Astrocyte of the spinal cord (primary cell): Measurements from ENCODE around the gene BPGM.

Experiments used
- DNase-seq: peaks from one replicate; pipeline ENCODE4 v3.0.0; 2011; ENCODE audit warnings: low read depth, low spot score
- H3K4me3 ChIP-seq: 2 replicates; pipeline ENCODE4 v1.5.1; 2011; ENCODE audit warnings: low read depth, mild to moderate bottlenecking, low read length, moderate library complexity
- in situ Hi-C: cut with HindIII; loops from 2 replicates; pipeline ENCODE4 v1.10.0; 2017; ENCODE audit warnings: low sequenced_read_pairs
- TF ChIP-seq, protein P1 (sequence below): IDR thresholded peaks from 2 replicates; pipeline ENCODE4 v1.5.1; 2012; ENCODE audit warnings: low read depth, mild to moderate bottlenecking, low read length, inconsistent platforms

Gene BPGM

GRCh38 chr7:134721171-134721570 lies 74.5 kb downstream of the BPGM start:
- DNase-seq, result no peak
- in situ Hi-C loops, result no loop called here
- TF ChIP-seq, protein P1, sequence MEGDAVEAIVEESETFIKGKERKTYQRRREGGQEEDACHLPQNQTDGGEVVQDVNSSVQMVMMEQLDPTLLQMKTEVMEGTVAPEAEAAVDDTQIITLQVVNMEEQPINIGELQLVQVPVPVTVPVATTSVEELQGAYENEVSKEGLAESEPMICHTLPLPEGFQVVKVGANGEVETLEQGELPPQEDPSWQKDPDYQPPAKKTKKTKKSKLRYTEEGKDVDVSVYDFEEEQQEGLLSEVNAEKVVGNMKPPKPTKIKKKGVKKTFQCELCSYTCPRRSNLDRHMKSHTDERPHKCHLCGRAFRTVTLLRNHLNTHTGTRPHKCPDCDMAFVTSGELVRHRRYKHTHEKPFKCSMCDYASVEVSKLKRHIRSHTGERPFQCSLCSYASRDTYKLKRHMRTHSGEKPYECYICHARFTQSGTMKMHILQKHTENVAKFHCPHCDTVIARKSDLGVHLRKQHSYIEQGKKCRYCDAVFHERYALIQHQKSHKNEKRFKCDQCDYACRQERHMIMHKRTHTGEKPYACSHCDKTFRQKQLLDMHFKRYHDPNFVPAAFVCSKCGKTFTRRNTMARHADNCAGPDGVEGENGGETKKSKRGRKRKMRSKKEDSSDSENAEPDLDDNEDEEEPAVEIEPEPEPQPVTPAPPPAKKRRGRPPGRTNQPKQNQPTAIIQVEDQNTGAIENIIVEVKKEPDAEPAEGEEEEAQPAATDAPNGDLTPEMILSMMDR, result no peak
- H3K4me3 ChIP-seq, result no peak overlapping the region

DNA sequence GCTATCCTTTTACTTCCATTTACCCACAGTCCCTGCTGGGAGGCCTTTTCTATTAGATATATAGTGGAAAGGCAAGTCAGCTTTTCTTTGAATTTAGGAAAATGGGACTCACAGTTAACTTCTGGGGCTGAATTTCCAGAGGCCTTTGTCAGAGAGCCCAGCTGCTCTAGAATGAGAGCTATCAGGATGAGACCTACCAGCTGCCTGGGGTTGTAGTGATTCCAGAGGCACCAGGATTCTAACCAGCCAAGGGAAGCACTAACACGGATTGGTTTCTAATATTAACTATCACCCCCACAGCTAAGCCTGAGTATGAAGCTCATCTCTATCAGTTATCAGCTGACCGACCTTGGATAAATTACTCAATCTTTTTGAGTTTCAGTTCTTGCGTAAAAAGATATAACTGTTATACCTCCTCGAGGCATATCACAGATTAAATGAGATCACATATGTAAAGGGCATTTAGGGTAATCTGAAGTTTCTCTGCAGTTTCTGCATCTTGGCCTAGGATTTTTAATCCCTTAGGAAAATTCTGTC lies 76.2 kb downstream of the BPGM start:
- in situ Hi-C loops, result no loop called here
- TF ChIP-seq, protein P1, result no peak

DNA sequence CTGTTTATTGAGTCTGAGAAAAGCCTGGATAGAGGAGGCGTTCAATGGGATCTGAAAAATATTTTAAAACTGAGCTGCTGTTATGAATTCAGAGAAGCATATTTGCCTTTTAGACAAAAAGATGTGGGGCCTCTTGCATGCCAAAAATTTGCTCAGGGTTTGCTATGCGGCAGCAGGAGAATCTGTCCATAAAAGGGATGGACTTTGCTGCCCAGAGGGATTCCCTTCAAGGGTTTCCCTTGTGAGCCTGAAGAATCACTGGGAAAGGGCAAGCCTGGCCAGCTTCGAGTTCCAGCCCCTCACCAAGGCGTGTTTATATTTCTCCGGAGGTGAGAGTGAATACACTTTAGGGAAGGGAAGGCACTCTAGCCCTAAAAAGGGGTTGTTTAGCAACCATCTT lies 77.2 kb downstream of the BPGM start:
- in situ Hi-C loops, result no loop called here

More for the DNA sequence above, 76.2 kb downstream of the BPGM start:
- no peak overlapping the region for H3K4me3 ChIP-seq
- no peak for DNase-seq

DNA sequence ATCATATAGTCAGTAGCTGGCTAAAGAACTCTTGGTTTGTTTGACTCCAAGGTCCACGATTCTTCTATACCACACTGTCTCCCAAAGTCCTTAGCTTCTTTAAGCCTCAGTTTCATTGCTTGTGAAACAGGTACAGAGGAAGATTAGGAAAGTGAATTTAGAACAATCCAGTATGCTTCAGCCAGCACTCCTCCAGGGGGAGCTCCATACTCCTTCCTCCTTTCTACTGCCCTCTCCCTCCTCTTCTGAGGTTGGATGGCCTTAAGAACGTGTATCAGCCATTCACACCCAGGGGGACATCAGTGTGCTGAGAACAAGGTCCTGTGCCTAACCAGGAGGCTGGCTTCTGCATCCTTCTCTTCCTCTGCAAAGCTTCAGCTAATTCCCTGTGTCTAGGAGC lies 78.0 kb downstream of the BPGM start:
- H3K4me3 ChIP-seq, result no peak overlapping the region
- TF ChIP-seq, protein P1, result peak; percentile 68
- DNase-seq, result peak; percentile 41
- in situ Hi-C loops, result no loop called here

More for the DNA sequence above, 77.2 kb downstream of the BPGM start:
- H3K4me3 ChIP-seq, result no peak overlapping the region
- DNase-seq, result no peak
- TF ChIP-seq, protein P1, result no peak

GRCh38 chr7:134726581-134726980 lies 79.9 kb downstream of the BPGM start:
- DNase-seq, result no peak
- TF ChIP-seq, protein P1, result no peak
- no peak overlapping the region for H3K4me3 ChIP-seq
- in situ Hi-C loops, result no loop called here

DNA sequence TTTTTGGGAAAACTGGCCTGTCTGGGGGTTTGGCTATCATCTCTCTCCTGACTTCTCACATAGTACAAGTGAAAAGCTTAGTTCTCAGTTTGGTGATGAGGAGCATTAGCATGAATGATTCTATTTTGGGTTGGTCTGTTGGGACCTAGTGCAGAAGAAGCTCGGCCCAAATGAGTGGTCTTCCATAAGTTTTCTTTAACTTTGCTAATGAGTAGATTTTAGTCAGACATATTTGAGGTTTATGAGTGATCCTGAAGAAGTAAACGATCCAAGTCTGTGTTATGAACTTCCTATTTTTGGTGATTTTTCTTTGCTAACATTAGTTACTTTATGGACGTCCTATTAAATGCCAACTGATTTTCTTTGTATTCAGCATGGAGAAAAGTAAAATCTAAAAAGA lies 81.1 kb downstream of the BPGM start:
- in situ Hi-C loops, result no loop called here
- no peak overlapping the region for H3K4me3 ChIP-seq
- no peak for DNase-seq
- TF ChIP-seq, protein P1, result no peak
